Mammary epithelial cell (primary cell): ENCODE results near the gene TALDO1.

Experiments used
- CTCF ChIP-seq, 2 donors: IDR thresholded peaks in 1 of 2; conservative IDR thresholded peaks in 1 of 2; 2 replicates each; pipeline ENCODE4 v1.5.1; 2011 to 2012; ENCODE audit warnings: inconsistent platforms in 2 of 2, low read length in 2 of 2, mild to moderate bottlenecking in 2 of 2, control low read depth in 1 of 2, low read depth in 1 of 2; ENCODE audit not compliant: insufficient read depth in 1 of 2; ENCODE audit errors: extremely low read depth in 1 of 2
- EZH2 ChIP-seq: IDR thresholded peaks from 2 replicates; pipeline ENCODE4 v1.6.1; 2012; ENCODE audit warnings: low read length, inconsistent platforms, borderline replicate concordance

- TF ChIP-seq EZH2 (no peak), CTCF (conservative IDR thresholded peaks at IDR 0.05 in 1 of 2, IDR thresholded peaks at IDR 0.05 in 1 of 2; ENCODE audit: extremely low read depth in 1 of 2, insufficient read depth in 1 of 2, low read depth in 1 of 2, low read length in 2 of 2) (no peak)
These were observed 28.9 kb downstream of the TALDO1 start for GRCh38 chr11:776263-776560.
